Measurements from ENCODE around the gene CFAP97D2.
"Not testable (repeated sequence)": the region's sequence is repeated elsewhere in the genome, so short reads cannot be mapped to it uniquely, and the experiment has no call there.

CFAP97D2 gene

GRCh38 chr13:114241918-114242317 is 62.9 kb downstream of the CFAP97D2 start:
- H3K4me3 ChIP-seq, result no peak overlapping the region
- TF ChIP-seq POLR2AphosphoS5 (IDR thresholded peaks at IDR 0.05; ENCODE audit: borderline replicate concordance, low read depth, low read length) (no peak), FOXP2 (optimal IDR thresholded peaks at IDR 0.05; ENCODE audit: control extremely low read depth, extremely low read length, insufficient read depth) (no peak), EZH2 (IDR thresholded peaks at IDR 0.05) (no peak)
- no peak for DNase-seq (ENCODE audit: low read depth, low spot score)
- H3K9ac ChIP-seq (ENCODE audit: insufficient read length), result no peak overlapping the region
- no peaks in the 10 kb centered on the region for H3K9me3 ChIP-seq (ENCODE audit: low read depth, low read length)
- H3K27ac ChIP-seq, result no peak overlapping the region
- H3K36me3 ChIP-seq (ENCODE audit: insufficient read depth, low read length), result peaks cover 98% of the 10 kb centered on the region

GRCh38 chr13:114243971-114244370 is 64.9 kb downstream of the CFAP97D2 start:
- no peak overlapping the region for H3K4me3 ChIP-seq
- TF ChIP-seq EZH2 (IDR thresholded peaks at IDR 0.05), result no peak
- TF ChIP-seq FOXP2 (optimal IDR thresholded peaks at IDR 0.05; ENCODE audit: control extremely low read depth, extremely low read length, insufficient read depth), result no peak
- TF ChIP-seq POLR2AphosphoS5 (IDR thresholded peaks at IDR 0.05; ENCODE audit: borderline replicate concordance, low read depth, low read length), result no peak
- no peaks in the 10 kb centered on the region for H3K9me3 ChIP-seq (ENCODE audit: low read depth, low read length)
- peaks cover 96% of the 10 kb centered on the region for H3K36me3 ChIP-seq (ENCODE audit: insufficient read depth, low read length)
- H3K9ac ChIP-seq (ENCODE audit: insufficient read length), result no peak overlapping the region
- DNase-seq (ENCODE audit: low read depth, low spot score), result no peak
- H3K27ac ChIP-seq, result no peak overlapping the region

- TF ChIP-seq FOXP2 (optimal IDR thresholded peaks at IDR 0.05; ENCODE audit: control extremely low read depth, extremely low read length, insufficient read depth) (no peak), POLR2AphosphoS5 (IDR thresholded peaks at IDR 0.05; ENCODE audit: borderline replicate concordance, low read depth, low read length) (no peak), EZH2 (IDR thresholded peaks at IDR 0.05) (no peak)
- H3K36me3 ChIP-seq (ENCODE audit: insufficient read depth, low read length), result peaks cover 96% of the 10 kb centered on the region
- H3K9ac ChIP-seq (ENCODE audit: insufficient read length), result no peak overlapping the region
- no peak overlapping the region for H3K4me3 ChIP-seq
- no peak overlapping the region for H3K27ac ChIP-seq
- DNase-seq (ENCODE audit: low read depth, low spot score), result no peak
- no peaks in the 10 kb centered on the region for H3K9me3 ChIP-seq (ENCODE audit: low read depth, low read length)
Observed at GRCh38 chr13:114244637-114245036, 65.6 kb downstream of the CFAP97D2 start.

GRCh38 chr13:114248011-114248410 is 69.0 kb downstream of the CFAP97D2 start:
- Histone ChIP-seq H3K36me3 (ENCODE audit: insufficient read depth, low read length) (peaks cover 95% of the 10 kb centered on the region), H3K9ac (ENCODE audit: insufficient read length) (no peak overlapping the region), H3K4me3 (no peak overlapping the region), H3K27ac (no peak overlapping the region), H3K9me3 (ENCODE audit: low read depth, low read length) (no peaks in the 10 kb centered on the region)
- TF ChIP-seq EZH2 (IDR thresholded peaks at IDR 0.05) (no peak), POLR2AphosphoS5 (IDR thresholded peaks at IDR 0.05; ENCODE audit: borderline replicate concordance, low read depth, low read length) (no peak), FOXP2 (optimal IDR thresholded peaks at IDR 0.05; ENCODE audit: control extremely low read depth, extremely low read length, insufficient read depth) (no peak)
- no peak for DNase-seq (ENCODE audit: low read depth, low spot score)

GRCh38 chr13:114249077-114249476 is 70.0 kb downstream of the CFAP97D2 start:
- Histone ChIP-seq H3K27ac (no peak overlapping the region), H3K4me3 (no peak overlapping the region), H3K36me3 (ENCODE audit: insufficient read depth, low read length) (peaks cover 91% of the 10 kb centered on the region), H3K9ac (ENCODE audit: insufficient read length) (no peak overlapping the region), H3K9me3 (ENCODE audit: low read depth, low read length) (no peaks in the 10 kb centered on the region)
- DNase-seq (ENCODE audit: low read depth, low spot score), result no peak
- TF ChIP-seq EZH2 (IDR thresholded peaks at IDR 0.05) (no peak), POLR2AphosphoS5 (IDR thresholded peaks at IDR 0.05; ENCODE audit: borderline replicate concordance, low read depth, low read length) (no peak), FOXP2 (optimal IDR thresholded peaks at IDR 0.05; ENCODE audit: control extremely low read depth, extremely low read length, insufficient read depth) (no peak)

GRCh38 chr13:114251639-114252440 is 72.8 kb downstream of the CFAP97D2 start:
- H3K27ac ChIP-seq, result not testable (repeated sequence)
- H3K36me3 ChIP-seq (ENCODE audit: insufficient read depth, low read length), result peaks cover 89% of the 10 kb centered on the region

GRCh38 chr13:114256547-114256946 is 77.5 kb downstream of the CFAP97D2 start:
- Histone ChIP-seq H3K4me3 (no peak overlapping the region), H3K27ac (no peak overlapping the region), H3K9me3 (ENCODE audit: low read depth, low read length) (no peaks in the 10 kb centered on the region), H3K9ac (ENCODE audit: insufficient read length) (no peak overlapping the region), H3K36me3 (ENCODE audit: insufficient read depth, low read length) (peaks cover 88% of the 10 kb centered on the region)
- DNase-seq (ENCODE audit: low read depth, low spot score), result no peak
- TF ChIP-seq EZH2 (IDR thresholded peaks at IDR 0.05), result no peak
- TF ChIP-seq FOXP2 (optimal IDR thresholded peaks at IDR 0.05; ENCODE audit: control extremely low read depth, extremely low read length, insufficient read depth), result no peak

More at GRCh38 chr13:114251639-114252440, 72.8 kb downstream of the CFAP97D2 start:
- H3K4me3 ChIP-seq; H3K9ac ChIP-seq (ENCODE audit: insufficient read length); H3K9me3 ChIP-seq (ENCODE audit: low read depth, low read length); DNase-seq (ENCODE audit: low read depth, low spot score): not testable (repeated sequence)

- Histone ChIP-seq H3K9me3 (ENCODE audit: low read depth, low read length) (no peaks in the 10 kb centered on the region), H3K36me3 (ENCODE audit: insufficient read depth, low read length) (peaks cover 87% of the 10 kb centered on the region), H3K27ac (no peak overlapping the region), H3K4me3 (no peak overlapping the region), H3K9ac (ENCODE audit: insufficient read length) (no peak overlapping the region)
- DNase-seq (ENCODE audit: low read depth, low spot score), result no peak
- no peak for TF ChIP-seq FOXP2 (optimal IDR thresholded peaks at IDR 0.05; ENCODE audit: control extremely low read depth, extremely low read length, insufficient read depth)
- no peak for TF ChIP-seq POLR2AphosphoS5 (IDR thresholded peaks at IDR 0.05; ENCODE audit: borderline replicate concordance, low read depth, low read length)
- no peak for TF ChIP-seq EZH2 (IDR thresholded peaks at IDR 0.05)
Observed at GRCh38 chr13:114257014-114257413, 78.0 kb downstream of the CFAP97D2 start.

- H3K27ac ChIP-seq, result no peak overlapping the region
- peaks cover 90% of the 10 kb centered on the region for H3K36me3 ChIP-seq (ENCODE audit: insufficient read depth, low read length)
- no peak for DNase-seq (ENCODE audit: low read depth, low spot score)
- TF ChIP-seq POLR2AphosphoS5 (IDR thresholded peaks at IDR 0.05; ENCODE audit: borderline replicate concordance, low read depth, low read length) (no peak), EZH2 (IDR thresholded peaks at IDR 0.05) (no peak), FOXP2 (optimal IDR thresholded peaks at IDR 0.05; ENCODE audit: control extremely low read depth, extremely low read length, insufficient read depth) (no peak)
- H3K9ac ChIP-seq (ENCODE audit: insufficient read length), result no peak overlapping the region
- H3K4me3 ChIP-seq, result no peak overlapping the region
- H3K9me3 ChIP-seq (ENCODE audit: low read depth, low read length), result no peaks in the 10 kb centered on the region
Observed at GRCh38 chr13:114258589-114258988, 79.5 kb downstream of the CFAP97D2 start.

Data from SK-N-MC (cell line).